SK-N-SH (cell line): ENCODE data around the gene LGI4. TPM values are rescaled to one million over a fixed set of nuclear protein-coding genes. Genes with fewer than 3 reads are reported as not detected.

ENCODE experiments used
- CTCF ChIA-PET: fragments of 300-600, 350-600 bp; formaldehyde crosslinking; extraction: SDS; loops from one replicate; lab custom pipeline; 2021; lab: Yijun Ruan, JAX
- POLR2A ChIA-PET: fragments of 350-600 bp; sonication (Branson Sonifier 250); formaldehyde crosslinking; extraction: SDS; loops from one replicate; lab custom pipeline; 2020; ENCODE audit warnings: antibody characterized with exemption, inconsistent platforms; lab: Yijun Ruan, JAX
- DNase-seq: peaks from one replicate; pipeline ENCODE4 v3.0.0; 2012
- H2AFZ ChIP-seq: fragments of 200-600 bp; sonication (generic); 2 replicates; pipeline ENCODE4 v1.8.1; 2016; ENCODE audit warnings: antibody characterized with exemption, mild to moderate bottlenecking, low read depth
- H3F3A ChIP-seq: fragments of 200-600 bp; sonication (generic); replicated peaks from 2 replicates; pipeline ENCODE3; 2016; ENCODE audit warnings: antibody characterized with exemption, mild to moderate bottlenecking; ENCODE audit not compliant: insufficient read depth
- H3K27ac ChIP-seq, 2 experiments: fragments of 200-500 bp in 1 of 2; fragments of 200-600 bp in 1 of 2; sonication (Bioruptor generic) in 1 of 2; sonication (generic), shearing (Covaris generic) in 1 of 2; 2 replicates each; pipeline versions ENCODE4 v1.5.1 to v1.6.1; 2014 to 2016; ENCODE audit warnings: low read depth in 2 of 2, inconsistent platforms in 1 of 2, low read length in 1 of 2, mild to moderate bottlenecking in 1 of 2, mixed read lengths in 1 of 2
- H3K27me3 ChIP-seq: fragments of 200-600 bp; sonication (generic), shearing (Covaris generic); 2 replicates; pipeline ENCODE4 v1.6.1; 2016; ENCODE audit warnings: mixed run types; ENCODE audit not compliant: insufficient read depth
- H3K36me3 ChIP-seq, 2 experiments: fragments of 200-500 bp in 1 of 2; fragments of 200-600 bp in 1 of 2; sonication (Bioruptor generic) in 1 of 2; sonication (generic) in 1 of 2; replicated peaks in 1 of 2; 2 replicates each; pipeline versions ENCODE3 to v1.5.1; 2014 to 2016; ENCODE audit warnings: low read length in 1 of 2, mild to moderate bottlenecking in 1 of 2; ENCODE audit not compliant: insufficient read depth in 2 of 2, control insufficient read depth in 1 of 2
- H3K4me1 ChIP-seq, 2 experiments: fragments of 200-500 bp in 1 of 2; fragments of 200-600 bp in 1 of 2; sonication (Bioruptor generic) in 1 of 2; sonication (generic), shearing (Covaris generic) in 1 of 2; 2 replicates each; pipeline versions ENCODE4 v1.5.1 to v1.6.1; 2014 to 2016; ENCODE audit warnings: low read depth in 1 of 2, low read length in 1 of 2, mixed run types in 1 of 2; ENCODE audit not compliant: insufficient read depth in 2 of 2, control insufficient read depth in 1 of 2
- H3K4me2 ChIP-seq: fragments of 200-600 bp; sonication (generic), shearing (Covaris generic); 2 replicates; pipeline ENCODE4 v1.6.1; 2017; ENCODE audit warnings: mixed run types
- H3K4me3 ChIP-seq, 2 experiments: fragments of 200-500 bp in 1 of 2; fragments of 200-600 bp in 1 of 2; sonication (Bioruptor generic) in 1 of 2; sonication (generic), shearing (Covaris generic) in 1 of 2; 2 replicates each; pipeline versions ENCODE4 v1.5.1 to v1.8.1; 2014 to 2016; ENCODE audit warnings: low read depth in 2 of 2, inconsistent platforms in 1 of 2, low read length in 1 of 2, mild to moderate bottlenecking in 1 of 2, mixed read lengths in 1 of 2, moderate library complexity in 1 of 2
- H3K79me2 ChIP-seq: fragments of 200-600 bp; sonication (generic); 2 replicates; pipeline ENCODE4 v1.8.1; 2017; ENCODE audit warnings: mild to moderate bottlenecking; ENCODE audit not compliant: insufficient read depth
- H3K9ac ChIP-seq: fragments of 200-600 bp; sonication (generic); 2 replicates; pipeline ENCODE4 v1.6.1; 2017; ENCODE audit warnings: mixed run types
- H3K9me2 ChIP-seq: fragments of 200-600 bp; sonication (generic); 2 replicates; pipeline ENCODE4 v1.6.1; 2017; ENCODE audit warnings: mixed run types
- H3K9me3 ChIP-seq: fragments of 200-600 bp; sonication (generic); 2 replicates; pipeline ENCODE4 v1.6.1; 2017; ENCODE audit warnings: mixed run types, mild to moderate bottlenecking, moderate library complexity
- H4K20me1 ChIP-seq: fragments of 200-600 bp; sonication (generic); 2 replicates; pipeline ENCODE4 v1.6.1; 2017; ENCODE audit warnings: mild to moderate bottlenecking, mixed run types; ENCODE audit not compliant: insufficient read depth
- CHD2 ChIP-seq: fragments of 150-350 bp; IDR thresholded peaks from 2 replicates; pipeline ENCODE4 v1.6.1; 2018; ENCODE audit warnings: low read length; ENCODE audit not compliant: partially characterized antibody
- CTCF ChIP-seq: fragments of 200-600 bp; sonication (generic); IDR thresholded peaks from 2 replicates; pipeline ENCODE4 v1.6.1; 2017; ENCODE audit warnings: antibody characterized with exemption, mild to moderate bottlenecking, moderate library complexity
- ELF1 ChIP-seq: IDR thresholded peaks from 2 replicates; pipeline ENCODE4 v1.4.0; 2012
- FOSL2 ChIP-seq: IDR thresholded peaks from 2 replicates; pipeline ENCODE4 v1.4.0; 2012; ENCODE audit warnings: low read depth, mild to moderate bottlenecking, moderate library complexity, borderline replicate concordance
- FOXJ3 ChIP-seq: sonication (generic); formaldehyde crosslinking; IDR thresholded peaks from 2 replicates; pipeline ENCODE4 v1.5.1; 2020; ENCODE audit warnings: mild to moderate bottlenecking, missing genetic modification reagents
- FOXM1 ChIP-seq: IDR thresholded peaks from 2 replicates; pipeline ENCODE4 v1.4.0; 2012; ENCODE audit warnings: low read depth, mild to moderate bottlenecking
- GATA2 ChIP-seq: sonication (generic); formaldehyde crosslinking; IDR thresholded peaks from 2 replicates; pipeline ENCODE4 v1.5.0; 2020; ENCODE audit warnings: mild to moderate bottlenecking, missing genetic modification reagents
- MXI1 ChIP-seq: IDR thresholded peaks from 2 replicates; pipeline ENCODE4 v1.6.1; 2012; ENCODE audit warnings: mild to moderate bottlenecking, low read depth, low read length, improper control_type of control experiment
- NFIC ChIP-seq: IDR thresholded peaks from 2 replicates; pipeline ENCODE4 v1.4.0; 2012; ENCODE audit warnings: borderline replicate concordance
- POLR2AphosphoS5 ChIP-seq: IDR thresholded peaks from 2 replicates; pipeline ENCODE4 v1.6.1; 2012; ENCODE audit warnings: low read depth, low read length
- REST ChIP-seq: IDR thresholded peaks from 2 replicates; pipeline ENCODE4 v1.6.1; 2012; ENCODE audit warnings: mild to moderate bottlenecking, low read depth, low read length, moderate library complexity
- RFX5 ChIP-seq: IDR thresholded peaks from 2 replicates; pipeline ENCODE4 v1.6.1; 2012; ENCODE audit warnings: mild to moderate bottlenecking, improper control_type of control experiment, low read length
- SIN3A ChIP-seq: IDR thresholded peaks from 2 replicates; pipeline ENCODE4 v1.6.1; 2012; ENCODE audit warnings: low read depth, mild to moderate bottlenecking, low read length, moderate library complexity, borderline replicate concordance
- SMC3 ChIP-seq: IDR thresholded peaks from 2 replicates; pipeline ENCODE4 v1.6.1; 2012; ENCODE audit warnings: low read depth, low read length, improper control_type of control experiment
- TAF1 ChIP-seq: IDR thresholded peaks from 2 replicates; pipeline ENCODE4 v1.6.1; 2012; ENCODE audit warnings: low read depth, mild to moderate bottlenecking, low read length, moderate library complexity, borderline replicate concordance
- TCF12 ChIP-seq: IDR thresholded peaks from 2 replicates; pipeline ENCODE4 v1.4.0; 2012
- USF2 ChIP-seq: fragments of 150-350 bp; IDR thresholded peaks from 2 replicates; pipeline ENCODE4 v1.6.1; 2017; ENCODE audit warnings: antibody characterized with exemption, low read length, low read depth, borderline replicate concordance
- WGBS: methylation state at CpG from one replicate; pipeline ENCODE4 v1.1.6; 2017; ENCODE audit warnings: low lambda C conversion rate; 5-methylcytosine and 5-hydroxymethylcytosine counted together
- polyA plus RNA-seq, 3 experiments: library from polyadenylated mRNA; depleted of rRNA; stranded (reverse); fragments of >200 nt; gene quantifications; 2 replicates each; pipeline ENCODE4 v1.2.3, GENCODE V29; 2012

The LGI4 gene
- polyA plus RNA-seq, 1 of the 3 experiments (the other 2 are of a cell fraction) = 0.05 TPM

GRCh38 chr19:35094656-35095055, 40.2 kb downstream of the LGI4 start:
- ChIA-PET POLR2A (no interaction called here), CTCF (no interaction called here)
- H4K20me1 ChIP-seq = no peaks in the 10 kb centered on the region
- H3K4me2 ChIP-seq = no peak overlapping the region
- no peaks in the 10 kb centered on the region for H3K9me3 ChIP-seq
- no peak overlapping the region for H3K27ac ChIP-seq
- H3K27me3 ChIP-seq = no peaks in the 10 kb centered on the region
- H3F3A ChIP-seq = no peaks in the 10 kb centered on the region
- no peak overlapping the region for H2AFZ ChIP-seq
- 51% methylated on average over 4 of the region's 4 CpGs for WGBS
- H3K9ac ChIP-seq = no peak overlapping the region
- no peak overlapping the region for H3K4me3 ChIP-seq
- no peak for TF ChIP-seq FOXJ3 (CRISPR knock-in tag)
- no peak for TF ChIP-seq POLR2AphosphoS5
- TF ChIP-seq CHD2 = no peak
- TF ChIP-seq FOSL2 = no peak
- TF ChIP-seq TAF1 = no peak
- no peak for TF ChIP-seq NFIC
- TF ChIP-seq FOXM1 = no peak
- TF ChIP-seq ELF1 = no peak
- TF ChIP-seq MXI1 = no peak
- no peak for TF ChIP-seq GATA2 (CRISPR knock-in tag)
- no peak for TF ChIP-seq SIN3A
- TF ChIP-seq RFX5 = no peak
- no peak for TF ChIP-seq CTCF
- TF ChIP-seq SMC3 = no peak
- no peak for TF ChIP-seq REST
- no peak for TF ChIP-seq TCF12
- no peak for TF ChIP-seq USF2
- H3K4me1 ChIP-seq = peaks cover 0 to 15% of the 10 kb centered on the region in 2 experiments; a peak in 1 of 4 replicates
- H3K9me2 ChIP-seq = no peaks in the 10 kb centered on the region
- no peaks in the 10 kb centered on the region for H3K79me2 ChIP-seq
- H3K36me3 ChIP-seq = no peaks in the 10 kb centered on the region
- DNase-seq = no peak
